Naive thymus-derived CD8-positive, alpha-beta T cell (primary cell): ENCODE data around the gene MFAP4. TPM values are rescaled to one million over a fixed set of nuclear protein-coding genes. Genes with fewer than 3 reads are reported as not detected.

Experiments
- ATAC-seq, 2 donors: fragments of 150-1000 bp; cut with Tn5 transposase in 1 of 2; sonication (Bioruptor Pico), chemical (Tn5 transposase) in 1 of 2; 1 replicate in 1 of 2; 2 replicates in 1 of 2; pipeline ENCODE4 v1.10.0; 2021; ENCODE audit warnings: mild to moderate bottlenecking in 2 of 2, moderate library complexity in 2 of 2
- POLR2A ChIA-PET: fragments of 350-600 bp; sonication (Branson Sonifier 250); formaldehyde crosslinking; loops from one replicate; lab custom pipeline; 2021; ENCODE audit warnings: antibody characterized with exemption; lab: Charles Lee
- DNase-seq, 10 donors: peaks; one replicate each; pipeline versions ENCODE4 v3.0.0 to v3.0.0-alpha.2; 2020 to 2022
- H3K27ac Mint-ChIP-seq, 10 donors: one replicate each; pipeline ENCODE4 v1.8.0; 2020 to 2022; ENCODE audit warnings: mild to moderate bottlenecking in 10 of 10, mixed read lengths in 10 of 10, moderate library complexity in 4 of 10, inconsistent platforms in 1 of 10
- H3K27me3 Mint-ChIP-seq, 5 donors: one replicate each; pipeline ENCODE4 v1.8.0; 2021 to 2022; ENCODE audit warnings: mixed read lengths in 5 of 5
- H3K36me3 Mint-ChIP-seq, 3 donors: one replicate each; pipeline ENCODE4 v1.8.0; 2020 to 2022; ENCODE audit warnings: mixed read lengths in 3 of 3, mild to moderate bottlenecking in 2 of 3, inconsistent platforms in 1 of 3
- H3K4me1 Mint-ChIP-seq, 4 donors: one replicate each; pipeline ENCODE4 v1.8.0; 2021 to 2022; ENCODE audit warnings: mixed read lengths in 4 of 4
- H3K4me3 Mint-ChIP-seq, 10 donors: one replicate each; pipeline ENCODE4 v1.8.0; 2020 to 2022; ENCODE audit warnings: mild to moderate bottlenecking in 10 of 10, mixed read lengths in 10 of 10, moderate library complexity in 6 of 10, inconsistent platforms in 1 of 10
- H3K9me3 Mint-ChIP-seq, 9 donors: one replicate each; pipeline ENCODE4 v1.8.0; 2020 to 2022; ENCODE audit warnings: mixed read lengths in 9 of 9, mild to moderate bottlenecking in 3 of 9, inconsistent platforms in 1 of 9, moderate library complexity in 1 of 9
- polyA plus RNA-seq, 3 donors: library from polyadenylated mRNA; unstranded; fragments of 300-500 nt; fragmentation: Illumina TruSeq; gene quantifications; one replicate each; pipeline ENCODE4 v1.2.3, GENCODE V29; 2021
- total RNA-seq, 8 experiments: library from RNA in 2 of 8; stranded (reverse) in 2 of 8; gene quantifications; one replicate each; pipeline ENCODE4 v1.2.3 and lab custom pipeline; 2021 to 2026

The MFAP4 gene
- total and polyA plus RNA-seq, 5 experiments from 2014 or later: not detected

DNA sequence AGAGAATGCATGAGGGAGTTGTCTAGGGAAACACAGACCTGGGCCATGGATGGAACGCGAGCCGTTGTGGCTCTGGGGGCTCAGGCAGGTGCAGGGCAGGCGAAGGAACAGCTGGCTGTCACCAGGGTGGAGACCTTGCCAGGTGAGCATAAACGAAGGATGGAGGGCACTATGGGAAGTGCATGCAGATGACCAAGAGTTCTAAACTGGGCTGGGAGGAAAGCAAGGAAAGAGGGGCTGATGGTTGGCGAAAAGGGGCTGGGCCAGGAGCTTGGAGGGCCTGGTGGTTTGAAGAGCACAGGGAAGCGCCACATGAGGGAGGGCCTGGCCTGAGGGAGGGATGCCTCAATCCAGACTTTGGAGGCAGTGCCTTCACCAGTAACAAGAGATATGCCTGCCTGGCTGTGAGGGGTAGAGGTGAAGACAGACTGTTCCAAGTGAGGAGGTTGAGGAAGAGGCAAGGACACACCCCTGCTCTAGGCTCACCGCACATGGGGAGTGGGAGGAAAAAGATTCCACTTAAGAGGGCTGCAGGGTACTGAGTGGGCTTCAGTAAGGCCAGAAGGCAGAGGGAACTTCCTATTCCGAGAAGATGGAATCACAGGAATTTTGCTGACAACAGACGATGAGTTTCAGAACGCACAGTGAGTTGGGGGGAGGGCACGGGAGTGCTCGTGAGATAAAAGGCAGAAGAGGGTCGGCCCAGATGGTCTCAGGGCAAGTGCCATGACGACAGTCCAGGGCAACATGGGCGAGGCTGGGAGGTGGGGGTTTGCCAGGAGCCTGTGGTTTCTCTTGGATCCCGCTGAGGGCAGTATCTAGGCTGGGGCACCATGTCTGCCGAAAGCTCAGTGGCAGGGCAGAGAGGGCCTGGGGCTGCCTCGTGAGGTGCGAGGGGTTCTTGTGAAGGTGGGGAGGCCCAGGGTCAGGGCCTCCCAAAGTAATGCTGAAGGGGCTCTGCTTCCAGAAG is 45.1 kb downstream of the MFAP4 start:
- POLR2A ChIA-PET: interaction anchor here (1.4 kb wide), 1 partner anchor 16 kb away, joined by 3 read pairs; no protein-coding TSS in a partner anchor
- H3K36me3 Mint-ChIP-seq: no peaks in the 10 kb centered on the region
- H3K4me3 Mint-ChIP-seq: no peak overlapping the region
- ATAC-seq: no peak
- no peak overlapping the region for H3K27ac Mint-ChIP-seq
- peaks cover 22 to 53% (median 26%) of the 10 kb centered on the region in 5 donors for H3K27me3 Mint-ChIP-seq
- no peaks in the 10 kb centered on the region for H3K9me3 Mint-ChIP-seq
- no peaks in the 10 kb centered on the region for H3K4me1 Mint-ChIP-seq
- peak in 1 of 10 donors; percentile 56 for DNase-seq

DNA sequence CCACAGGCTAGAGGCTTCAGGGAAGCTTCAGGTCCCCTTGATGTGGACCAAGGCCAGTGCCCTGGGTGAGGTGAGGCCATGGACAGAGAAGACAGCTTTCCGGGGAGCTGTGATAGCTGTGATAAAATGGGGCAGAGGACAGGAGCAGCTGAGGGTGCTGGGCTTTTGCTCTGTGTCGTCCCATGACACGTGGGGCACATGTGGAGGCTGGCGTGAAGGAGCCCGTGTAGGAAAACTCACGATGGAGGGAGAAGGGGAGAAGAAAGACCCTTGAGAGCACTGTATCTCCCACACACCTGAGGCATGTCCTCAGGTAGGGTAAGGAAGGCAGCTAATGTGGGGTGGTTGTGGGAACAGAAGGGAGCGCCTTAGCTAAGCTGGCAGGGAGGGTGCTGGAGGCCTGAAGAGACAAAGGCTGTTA is 45.8 kb downstream of the MFAP4 start:
- Mint-ChIP-seq H3K27ac (peak overlapping the region in 1 of 10 donors; percentile 61), H3K4me3 (no peak overlapping the region), H3K36me3 (no peaks in the 10 kb centered on the region), H3K27me3 (peaks cover 22 to 57% (median 26%) of the 10 kb centered on the region in 5 donors), H3K9me3 (no peaks in the 10 kb centered on the region), H3K4me1 (no peaks in the 10 kb centered on the region)
- POLR2A ChIA-PET: interaction anchor here (1.4 kb wide), 1 partner anchor 16 kb away, joined by 3 read pairs; no protein-coding TSS in a partner anchor
- no peak for ATAC-seq
- peak in 2 of 10 donors; percentile 16 to 30 for DNase-seq

DNA sequence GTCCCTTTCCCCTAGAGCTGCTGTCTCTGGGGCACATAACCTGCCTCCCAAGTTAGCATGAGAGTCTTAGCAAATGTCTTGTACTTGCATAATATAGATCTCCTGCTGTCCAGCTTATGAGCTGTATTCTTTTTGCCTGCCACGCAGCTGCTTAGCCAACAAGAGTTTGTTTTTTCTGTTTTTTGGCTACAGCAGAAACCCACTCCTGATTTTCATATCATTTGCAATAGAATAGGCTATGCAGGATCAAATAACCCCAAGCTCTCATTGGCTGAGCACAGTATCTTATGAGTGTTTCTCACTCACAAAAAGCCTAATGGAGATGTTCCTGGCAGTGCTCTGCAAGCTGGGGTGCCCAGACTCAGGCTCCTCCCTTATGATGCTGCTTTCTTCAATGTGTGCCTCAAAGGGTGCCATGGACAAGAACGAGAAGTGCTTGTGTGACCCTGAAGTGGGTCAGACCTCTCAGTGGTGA is 47.6 kb downstream of the MFAP4 start:
- Mint-ChIP-seq H3K4me1 (no peaks in the 10 kb centered on the region), H3K9me3 (no peaks in the 10 kb centered on the region), H3K36me3 (no peaks in the 10 kb centered on the region), H3K4me3 (no peak overlapping the region), H3K27me3 (peaks cover 22 to 74% (median 34%) of the 10 kb centered on the region in 5 donors), H3K27ac (no peak overlapping the region)
- DNase-seq (peak in 1 of 10 donors; percentile 10), ATAC-seq (no peak)
- POLR2A ChIA-PET: no interaction called here

DNA sequence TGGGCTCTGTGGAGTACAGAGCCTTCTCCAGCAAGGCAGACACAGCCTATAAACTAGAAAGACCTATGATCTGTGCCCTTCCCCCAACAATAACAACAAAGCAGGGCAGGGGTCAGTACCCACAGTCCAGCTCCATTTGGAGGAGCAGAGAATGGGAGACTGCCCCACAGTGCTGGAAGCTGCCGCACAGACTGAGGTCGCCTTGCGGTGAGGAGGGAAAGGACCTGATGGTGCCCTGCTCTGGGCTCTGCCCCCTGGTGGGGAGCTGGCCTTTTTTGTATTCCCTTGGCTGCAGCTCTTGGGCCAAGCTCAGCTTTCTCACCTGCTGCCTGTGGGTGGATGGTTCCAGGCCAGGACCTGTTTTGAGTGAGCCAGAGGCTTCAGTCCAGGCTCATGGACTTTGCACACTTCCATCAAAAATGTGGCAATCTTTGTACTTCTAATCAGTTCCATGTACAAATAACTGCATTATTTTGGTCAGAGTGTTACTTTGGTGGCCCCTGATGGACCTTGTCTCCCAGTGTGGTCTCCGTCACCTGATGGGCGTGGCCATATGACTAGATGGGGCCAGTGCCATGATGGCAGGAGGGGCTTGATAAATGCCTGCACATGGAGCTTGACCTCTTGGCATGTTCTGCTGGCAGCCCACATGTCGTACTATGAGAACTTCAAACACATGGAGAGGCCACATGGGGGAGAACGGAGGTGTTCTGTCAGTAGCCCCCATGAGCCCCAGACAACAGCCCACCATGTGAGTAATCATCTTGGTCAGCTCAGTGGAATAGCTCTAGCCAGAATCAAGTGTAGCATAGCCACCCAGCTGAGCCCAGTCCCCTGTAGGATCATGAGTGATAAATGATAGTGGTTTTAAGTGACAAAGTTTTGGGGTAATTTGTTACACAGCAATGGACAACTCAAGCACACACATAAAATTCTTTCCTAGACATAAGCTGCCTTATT is 48.7 kb downstream of the MFAP4 start:
- H3K4me3 Mint-ChIP-seq: no peak overlapping the region
- POLR2A ChIA-PET: no interaction called here
- peaks cover 22 to 82% (median 34%) of the 10 kb centered on the region in 5 donors for H3K27me3 Mint-ChIP-seq
- no peaks in the 10 kb centered on the region for H3K9me3 Mint-ChIP-seq
- no peak overlapping the region for H3K27ac Mint-ChIP-seq
- no peaks in the 10 kb centered on the region for H3K36me3 Mint-ChIP-seq
- no peaks in the 10 kb centered on the region for H3K4me1 Mint-ChIP-seq
- ATAC-seq: peak; percentile 94 to 99
- peak; percentile 37 to 80 (median 55) for DNase-seq

DNA sequence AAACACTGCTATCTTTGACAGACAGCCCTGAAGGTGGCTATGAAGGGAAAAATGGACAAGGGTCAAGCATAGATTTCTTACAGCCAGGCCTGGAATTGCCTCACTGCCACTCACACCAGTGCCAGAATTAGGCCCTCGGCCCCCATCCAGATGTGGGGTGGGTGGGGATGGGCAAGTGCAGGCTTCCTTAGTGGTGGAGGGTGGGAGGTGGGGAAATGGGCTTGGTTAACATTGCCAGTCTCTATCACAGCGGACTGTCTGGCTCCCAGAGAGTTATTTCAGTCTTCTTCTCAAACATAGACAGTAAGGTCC is 49.3 kb downstream of the MFAP4 start:
- POLR2A ChIA-PET: no interaction called here
- DNase-seq (no peak), ATAC-seq (peak in 1 of 2 donors; percentile 39)
- H3K9me3 Mint-ChIP-seq: no peaks in the 10 kb centered on the region
- H3K36me3 Mint-ChIP-seq: no peaks in the 10 kb centered on the region
- H3K27me3 Mint-ChIP-seq: peaks cover 22 to 77% (median 32%) of the 10 kb centered on the region in 5 donors
- no peak overlapping the region for H3K4me3 Mint-ChIP-seq
- H3K27ac Mint-ChIP-seq: no peak overlapping the region
- H3K4me1 Mint-ChIP-seq: no peaks in the 10 kb centered on the region

DNA sequence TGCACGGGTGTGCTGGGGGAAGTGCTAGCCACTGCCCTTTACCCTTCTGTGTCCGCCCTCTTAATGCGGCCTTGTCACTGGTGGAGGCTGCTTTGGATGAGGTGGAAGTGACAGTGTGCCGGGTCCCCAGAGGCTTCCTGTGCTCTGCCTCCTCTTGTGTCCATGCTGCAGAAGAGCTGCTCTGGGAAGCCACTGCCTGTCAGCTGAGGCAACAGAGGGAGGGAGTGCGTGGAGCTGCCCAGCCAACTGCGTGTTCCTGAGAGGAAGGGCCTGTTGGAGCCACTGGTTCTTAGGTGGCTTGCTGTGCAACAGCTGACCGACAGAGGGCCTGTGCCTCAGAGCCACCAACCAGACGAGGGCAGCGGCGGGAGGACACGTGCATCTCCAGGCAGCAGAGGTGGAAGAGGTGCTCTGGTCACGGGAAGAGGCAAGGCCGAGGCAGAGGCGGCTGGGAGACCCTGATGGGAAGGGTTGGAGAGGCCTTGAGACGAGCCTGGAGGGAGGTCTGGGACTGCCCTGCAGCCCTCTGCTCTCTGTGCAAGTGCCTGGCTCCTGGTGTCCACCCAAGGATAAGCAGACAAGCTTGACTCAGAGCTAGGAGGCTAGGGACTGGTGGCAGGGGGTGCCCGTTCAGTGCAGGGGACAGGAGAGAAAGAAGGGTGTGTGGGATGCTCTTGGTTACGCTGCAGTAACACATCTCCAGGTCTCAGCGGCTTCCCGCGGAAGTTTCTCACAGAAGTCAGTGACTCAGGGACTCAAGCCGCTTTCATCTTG is 49.9 kb downstream of the MFAP4 start:
- peak in 2 of 10 donors; percentile 13 to 58 for DNase-seq
- peak overlapping the region in 1 of 10 donors; percentile 87 for H3K27ac Mint-ChIP-seq
- peaks cover 21 to 72% (median 32%) of the 10 kb centered on the region in 5 donors for H3K27me3 Mint-ChIP-seq
- no peaks in the 10 kb centered on the region for H3K9me3 Mint-ChIP-seq
- no peak overlapping the region for H3K4me3 Mint-ChIP-seq
- no peaks in the 10 kb centered on the region for H3K4me1 Mint-ChIP-seq
- no peak for ATAC-seq
- POLR2A ChIA-PET: interaction anchor here (0.5 kb wide), 1 partner anchor 96 kb away, joined by 3 read pairs; no protein-coding TSS in a partner anchor
- no peaks in the 10 kb centered on the region for H3K36me3 Mint-ChIP-seq

DNA sequence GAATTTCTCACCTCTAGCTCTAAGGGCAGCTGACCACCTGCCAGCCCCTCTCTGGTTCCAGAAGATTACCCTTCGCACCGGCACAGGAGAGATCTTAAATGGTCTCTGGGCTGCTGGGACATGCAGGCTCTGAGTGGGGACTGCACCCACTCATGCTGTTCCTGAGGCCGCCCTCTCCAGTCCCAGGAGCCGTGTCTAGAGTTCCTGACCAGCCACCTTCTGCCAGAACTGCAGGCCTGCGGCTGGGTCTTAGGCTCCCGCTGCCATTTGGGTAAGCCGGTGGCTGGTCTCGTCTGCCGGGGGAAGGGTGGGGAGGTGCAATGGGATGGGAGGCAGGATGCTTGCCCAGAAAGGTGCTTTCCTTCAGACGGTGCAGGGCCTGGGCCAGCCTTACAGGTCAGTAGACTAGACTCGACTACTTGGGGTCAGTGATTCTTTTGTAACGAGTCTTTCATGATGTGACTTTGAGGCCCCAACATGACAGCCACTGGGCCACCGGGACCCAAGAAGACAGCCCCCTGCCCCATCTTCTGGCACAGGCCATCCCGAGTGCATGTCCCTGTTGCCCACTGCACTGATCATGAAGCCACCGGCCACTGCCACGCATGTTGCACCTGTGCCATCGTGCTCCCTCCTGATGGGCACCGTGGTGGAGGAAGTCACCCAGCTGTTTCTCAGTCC is 50.9 kb downstream of the MFAP4 start:
- no peaks in the 10 kb centered on the region for H3K36me3 Mint-ChIP-seq
- no peak for ATAC-seq
- no peaks in the 10 kb centered on the region for H3K4me1 Mint-ChIP-seq
- H3K4me3 Mint-ChIP-seq: no peak overlapping the region
- POLR2A ChIA-PET: no interaction called here
- DNase-seq: peak in 1 of 10 donors; percentile 11
- no peaks in the 10 kb centered on the region for H3K9me3 Mint-ChIP-seq
- peaks cover 12 to 65% (median 21%) of the 10 kb centered on the region in 5 donors for H3K27me3 Mint-ChIP-seq
- H3K27ac Mint-ChIP-seq: no peak overlapping the region

DNA sequence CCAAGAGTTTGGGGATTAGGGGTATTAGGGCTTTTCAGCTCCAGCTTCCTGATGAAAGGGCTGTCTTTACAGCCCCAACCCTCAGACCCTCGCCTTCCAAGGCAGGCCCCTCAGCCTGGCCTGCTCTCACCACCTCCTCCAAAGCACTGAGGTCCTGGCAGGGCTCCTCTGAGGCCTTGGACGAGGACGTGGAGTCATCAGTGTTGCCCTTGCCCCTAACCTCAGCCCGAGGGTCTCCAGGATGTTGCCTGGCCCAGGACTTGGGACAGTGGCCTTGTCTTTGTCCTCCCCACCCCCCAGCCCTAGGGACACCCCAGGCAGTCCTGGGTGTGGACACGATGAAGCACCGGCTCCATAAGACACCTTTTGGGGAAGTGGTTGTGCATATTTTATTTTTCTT is 52.7 kb downstream of the MFAP4 start:
- no peaks in the 10 kb centered on the region for H3K4me1 Mint-ChIP-seq
- H3K27ac Mint-ChIP-seq: peak overlapping the region in 1 of 10 donors; percentile 21
- no peaks in the 10 kb centered on the region for H3K36me3 Mint-ChIP-seq
- peaks cover 5 to 71% (median 25%) of the 10 kb centered on the region in 5 donors for H3K27me3 Mint-ChIP-seq
- POLR2A ChIA-PET: interaction anchor here (0.6 kb wide), 1 partner anchor 980 kb away, joined by 7 read pairs; no protein-coding TSS in a partner anchor
- ATAC-seq (no peak), DNase-seq (no peak)
- no peak overlapping the region for H3K4me3 Mint-ChIP-seq
- H3K9me3 Mint-ChIP-seq: no peaks in the 10 kb centered on the region

DNA sequence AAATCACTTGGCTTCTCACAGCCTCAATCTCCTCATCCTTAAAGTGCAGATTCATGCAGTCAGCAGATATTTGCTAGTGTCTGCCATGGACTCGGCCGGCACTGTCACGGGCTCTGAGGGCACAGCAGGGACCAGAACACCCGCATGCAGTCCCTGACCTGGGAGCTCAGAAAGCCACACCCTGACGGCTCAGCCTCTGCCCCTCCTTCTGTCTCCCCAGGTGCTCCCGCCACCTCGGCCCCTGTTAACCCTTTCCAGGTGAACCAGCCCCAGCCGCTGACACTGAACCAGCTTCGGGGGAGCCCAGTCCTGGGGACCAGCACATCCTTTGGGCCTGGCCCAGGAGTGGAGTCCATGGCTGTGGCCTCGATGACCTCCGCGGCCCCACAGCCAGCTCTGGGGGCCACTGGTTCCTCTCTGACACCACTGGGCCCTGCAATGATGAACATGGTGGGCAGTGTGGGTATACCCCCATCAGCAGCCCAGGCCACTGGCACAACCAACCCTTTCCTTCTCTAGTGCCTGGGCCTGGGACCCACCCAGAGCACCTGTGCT is 53.2 kb downstream of the MFAP4 start:
- Mint-ChIP-seq H3K4me1 (no peaks in the 10 kb centered on the region), H3K9me3 (no peaks in the 10 kb centered on the region), H3K36me3 (no peaks in the 10 kb centered on the region), H3K27me3 (peaks cover 2 to 69% (median 25%) of the 10 kb centered on the region in 5 donors), H3K4me3 (no peak overlapping the region), H3K27ac (no peak overlapping the region)
- ATAC-seq: no peak
- no peak for DNase-seq
- POLR2A ChIA-PET: interaction anchor here (0.6 kb wide), 1 partner anchor 979 kb away, joined by 7 read pairs; no protein-coding TSS in a partner anchor
